Glomerular visceral epithelial cell (primary cell): Measurements from ENCODE around the gene ASPRV1.

ENCODE experiments used
- DNase-seq: peaks from one replicate; pipeline ENCODE4 v3.0.0-alpha.2; 2016; ENCODE audit errors: extremely low spot score

The ASPRV1 gene

GRCh38 chr2:69989009-69989408 is 27.6 kb upstream of the ASPRV1 start:
- DNase-seq, result no peak

GRCh38 chr2:69988086-69988635 is 26.7 kb upstream of the ASPRV1 start:
- no peak for DNase-seq

DNA sequence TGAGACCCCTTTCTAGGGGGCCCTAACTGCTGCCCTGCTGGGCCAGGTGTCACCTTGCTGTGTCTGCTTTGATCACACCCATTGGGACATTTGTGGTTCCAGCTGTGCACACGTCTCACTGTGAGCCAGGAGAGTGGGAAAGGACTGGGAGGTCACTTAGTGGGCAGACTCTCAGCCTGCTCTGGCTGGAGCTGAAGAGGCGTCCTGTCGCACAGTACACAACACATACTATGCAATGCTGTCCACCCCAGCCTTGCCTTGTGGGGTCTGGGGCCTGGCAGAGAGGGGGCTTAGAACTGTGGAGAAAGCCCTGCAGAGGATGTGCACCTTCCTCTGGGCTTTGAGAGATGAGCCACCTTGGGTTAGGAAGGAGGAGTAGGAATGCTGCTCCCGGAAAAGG is 25.3 kb upstream of the ASPRV1 start:
- no peak for DNase-seq

GRCh38 chr2:69985688-69986087 is 24.3 kb upstream of the ASPRV1 start:
- DNase-seq, result no peak

DNA sequence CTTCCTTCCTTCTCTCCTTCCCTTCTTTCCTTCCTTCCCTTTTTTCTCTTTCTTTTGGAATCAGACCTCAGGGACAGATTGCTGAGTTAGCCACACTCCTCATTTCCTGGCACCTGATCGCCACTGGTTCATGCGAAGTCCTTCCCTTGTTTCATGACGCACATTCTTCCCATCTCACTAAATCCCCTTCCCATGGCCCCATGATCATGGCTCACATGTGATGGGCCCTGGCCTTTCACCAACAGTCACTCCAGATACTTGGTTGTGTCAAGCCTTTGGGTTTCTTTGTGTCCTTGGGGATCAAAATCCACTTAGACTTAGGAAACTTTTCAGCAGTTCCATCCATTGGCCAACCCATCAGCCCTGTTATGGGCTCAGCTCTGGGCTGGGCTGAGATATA is 23.8 kb upstream of the ASPRV1 start:
- no peak for DNase-seq

- no peak for DNase-seq
Measured at GRCh38 chr2:69983392-69983966, 22.0 kb upstream of the ASPRV1 start.

- no peak for DNase-seq
Measured at GRCh38 chr2:69979902-69980807, 18.7 kb upstream of the ASPRV1 start.

DNA sequence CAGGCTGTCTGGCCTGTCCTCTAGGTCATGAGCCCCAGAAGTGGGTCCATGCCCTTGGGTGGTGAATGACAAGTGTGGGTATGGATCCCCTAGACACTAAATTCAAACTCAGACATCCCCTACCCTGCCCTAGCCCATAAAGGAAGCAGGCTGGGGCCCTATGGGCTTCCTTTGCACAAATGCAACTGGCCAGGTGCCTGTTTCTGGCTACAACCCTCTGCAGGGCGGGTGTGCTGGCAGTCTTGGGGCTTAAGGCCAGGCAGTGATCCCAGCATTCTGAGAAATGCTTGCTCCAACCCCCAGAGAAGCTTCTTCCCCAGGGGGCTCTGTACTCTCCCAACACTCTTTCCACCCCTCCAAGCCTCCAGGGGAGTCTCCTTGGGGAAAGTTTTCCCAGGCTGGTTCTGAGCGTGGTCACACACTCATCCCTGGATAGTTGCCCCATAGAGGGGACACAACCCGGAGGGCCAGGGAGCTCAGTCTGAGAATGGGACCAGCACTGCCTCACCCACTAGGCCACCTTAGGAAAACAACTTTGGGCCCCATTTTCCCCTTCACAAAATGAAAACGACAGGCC is 16.6 kb upstream of the ASPRV1 start:
- DNase-seq, result no peak

DNA sequence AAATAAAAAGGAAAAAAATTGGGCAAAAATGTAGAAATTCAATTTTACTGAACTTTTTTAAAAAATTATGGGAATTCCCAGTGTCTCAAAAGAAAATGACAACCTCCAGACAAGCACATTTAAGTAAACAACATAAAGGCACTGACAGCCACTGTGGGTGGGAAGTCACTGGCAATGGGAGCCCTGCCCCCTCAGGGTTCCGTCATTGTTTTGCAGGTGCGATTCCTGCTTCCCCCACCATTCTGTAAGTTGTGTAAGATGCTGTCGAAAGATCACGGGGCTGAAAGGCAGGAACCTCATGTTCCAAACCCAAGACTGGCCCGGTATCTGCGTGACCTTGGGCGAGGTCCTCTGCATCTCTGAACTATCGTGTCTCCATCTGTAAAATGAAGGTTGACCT is 15.8 kb upstream of the ASPRV1 start:
- DNase-seq, result no peak

- no peak for DNase-seq
Measured at GRCh38 chr2:69975853-69976462, 14.5 kb upstream of the ASPRV1 start.

DNA sequence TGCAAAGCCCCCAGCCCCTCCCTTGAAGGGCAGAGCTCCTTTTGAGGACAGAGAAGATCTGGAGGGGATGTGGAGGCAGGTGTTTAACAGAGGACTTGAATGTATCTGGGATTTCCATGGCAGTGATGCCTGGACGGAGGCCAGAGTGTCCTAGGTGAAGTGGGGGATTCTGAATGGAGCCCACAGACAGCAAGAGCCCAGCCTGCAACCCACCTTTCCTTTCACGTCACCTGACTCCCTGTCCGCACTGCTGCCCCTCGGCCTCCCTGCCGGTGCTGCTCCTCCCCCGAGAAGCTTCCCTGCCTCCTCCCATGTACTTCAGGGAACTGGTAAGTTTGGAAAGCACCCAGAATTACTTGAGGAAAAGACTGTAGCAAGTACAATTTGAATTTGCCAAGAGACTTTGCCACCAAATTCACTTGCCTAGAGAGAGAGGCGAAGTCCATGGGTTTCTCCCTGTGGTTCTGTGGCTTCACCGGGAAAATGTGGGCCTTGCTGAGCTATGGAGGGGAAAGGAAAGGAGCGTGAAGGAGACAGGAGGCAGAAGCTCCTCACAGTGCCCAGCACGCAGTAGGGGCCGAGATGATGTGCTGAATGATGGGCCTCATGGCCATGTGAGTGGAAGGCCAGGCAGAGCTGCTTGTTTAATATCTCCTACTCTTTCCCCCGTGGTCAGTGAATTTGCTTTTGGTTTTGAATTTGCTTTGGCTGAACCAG is 13.9 kb upstream of the ASPRV1 start:
- DNase-seq, result no peak

DNA sequence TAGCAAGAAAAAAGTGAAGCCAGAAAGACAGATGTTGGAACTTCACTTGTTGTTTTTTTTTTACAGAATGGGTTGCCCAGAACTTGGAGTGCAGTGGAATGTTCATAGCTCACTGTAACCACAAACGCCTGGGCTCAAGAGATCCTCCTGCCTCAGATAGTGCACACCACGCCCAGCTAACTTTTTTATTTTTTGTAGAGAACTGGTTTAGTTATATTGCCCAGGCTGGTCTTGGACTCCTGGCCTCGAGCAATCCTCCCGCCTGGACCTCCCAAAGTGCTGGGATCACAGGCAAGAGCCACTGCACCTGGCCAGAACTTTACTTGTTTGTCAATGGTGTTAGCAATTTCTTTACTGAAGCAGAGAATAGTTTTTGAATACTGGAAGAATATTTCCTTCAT is 11.9 kb upstream of the ASPRV1 start:
- DNase-seq, result peak; percentile 2

- no peak for DNase-seq
Measured at GRCh38 chr2:69972822-69973221, 11.4 kb upstream of the ASPRV1 start.

GRCh38 chr2:69969991-69970390 is 8.6 kb upstream of the ASPRV1 start:
- no peak for DNase-seq

DNA sequence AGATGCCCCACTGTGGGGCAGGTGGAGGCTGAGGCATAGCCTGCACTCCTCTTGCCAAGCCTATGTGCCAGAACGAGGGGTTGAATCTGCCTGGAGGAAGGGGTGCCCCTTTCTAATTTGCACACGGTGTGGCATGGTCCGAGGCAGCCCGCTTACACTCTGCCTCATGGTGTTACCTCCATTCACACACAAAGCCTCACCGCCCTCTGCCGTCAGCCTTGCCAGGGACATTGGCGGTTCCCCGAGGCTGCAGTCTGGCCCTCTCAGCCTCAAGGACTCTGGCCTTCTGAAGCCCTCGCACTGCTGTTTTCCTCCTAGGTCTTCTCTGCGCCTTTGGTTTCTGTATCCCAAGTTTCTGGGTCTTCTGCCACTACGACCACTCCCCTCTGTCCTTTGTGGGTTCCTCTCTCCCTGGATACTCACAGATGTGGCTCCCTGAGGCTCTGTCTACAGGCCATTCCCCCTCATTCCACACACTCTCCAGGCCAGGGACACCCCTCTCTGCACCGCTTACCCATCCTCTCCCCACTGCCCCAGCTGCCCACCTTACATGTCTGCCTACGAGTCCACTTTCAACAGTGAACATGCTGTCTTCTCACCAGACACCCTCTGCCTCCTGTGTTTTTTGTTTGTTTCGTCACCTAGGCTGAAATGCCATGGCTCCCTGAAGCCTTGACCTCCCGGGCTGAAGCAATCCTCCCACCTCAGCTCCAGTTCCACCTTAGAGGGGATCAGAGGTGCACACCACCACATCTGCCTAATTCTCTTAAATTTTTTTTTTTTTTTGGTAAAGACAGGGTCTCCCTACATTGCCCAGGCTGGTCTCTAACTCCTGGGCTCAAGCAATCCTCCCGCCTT is 7.9 kb upstream of the ASPRV1 start:
- DNase-seq, result no peak

DNA sequence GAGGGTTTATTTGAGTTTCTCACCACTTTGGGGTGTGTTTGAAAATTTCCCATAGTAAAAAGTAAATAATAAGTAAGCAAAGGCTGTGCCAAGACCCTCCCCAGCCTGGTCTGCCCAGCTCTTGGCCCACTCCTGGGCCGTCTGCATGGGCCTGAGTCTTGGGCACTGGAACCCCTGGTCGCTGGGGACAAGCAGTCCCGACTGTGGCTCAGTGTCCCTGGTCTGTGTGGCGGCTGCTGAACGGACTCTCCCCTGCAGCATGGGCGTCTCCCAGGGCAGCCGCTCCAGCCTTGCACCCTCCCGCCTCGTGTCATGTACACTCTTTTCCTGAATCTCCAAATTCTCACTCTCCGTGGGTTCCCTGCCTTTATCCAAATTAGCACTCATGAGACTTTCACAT is 7.2 kb upstream of the ASPRV1 start:
- no peak for DNase-seq

DNA sequence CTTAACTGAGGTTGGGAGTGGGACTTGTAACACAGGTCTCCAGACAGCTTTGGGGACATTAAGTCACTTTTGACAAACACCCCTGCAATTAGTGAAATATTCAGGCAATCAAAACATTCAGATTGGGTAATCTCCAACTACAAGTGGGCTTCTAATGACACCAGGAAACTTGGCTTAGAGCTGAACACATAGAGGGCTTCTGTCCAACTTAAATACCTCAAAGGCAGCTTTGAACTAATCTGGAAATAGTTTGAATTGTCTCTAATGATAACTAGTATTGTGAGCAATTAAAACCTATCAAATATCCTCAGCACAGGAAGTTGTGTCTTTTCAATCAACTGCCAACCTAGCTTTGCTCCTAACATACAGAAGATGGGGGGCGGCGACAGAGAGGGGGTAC is 5.1 kb upstream of the ASPRV1 start:
- DNase-seq, result no peak

DNA sequence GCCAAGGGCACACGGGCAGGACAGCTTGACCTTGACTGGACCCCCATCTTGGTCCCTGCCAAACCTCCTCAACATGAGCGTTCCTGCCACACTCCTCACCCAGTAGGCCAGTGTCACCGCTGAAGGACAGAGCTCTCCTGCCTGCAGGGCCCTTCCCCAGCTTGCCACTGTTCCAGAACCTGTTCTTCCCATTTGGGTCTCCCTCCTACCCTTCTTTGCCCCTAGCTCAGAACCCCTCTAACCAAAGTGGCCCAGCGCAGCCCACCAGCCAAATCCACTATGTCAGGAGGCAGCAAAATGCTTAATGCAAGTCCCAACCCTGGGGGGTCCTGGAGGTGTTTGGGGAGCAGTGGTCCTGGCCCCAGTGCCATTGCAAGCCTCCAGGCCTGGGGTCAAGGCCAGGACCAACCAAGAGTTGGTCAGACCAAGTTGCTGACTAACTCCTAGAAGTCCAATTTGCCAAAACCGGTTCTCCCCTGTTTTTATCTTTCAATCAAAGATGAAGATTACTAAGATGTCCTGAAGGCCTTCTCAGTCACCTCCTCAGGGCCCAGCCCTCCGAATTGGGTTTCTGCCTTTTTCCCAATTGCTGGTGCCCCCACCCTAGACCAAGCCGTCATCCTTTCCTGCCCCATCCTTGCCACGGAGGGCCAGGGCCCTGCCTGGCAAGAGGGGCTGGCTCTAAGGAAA is 4.5 kb upstream of the ASPRV1 start:
- no peak for DNase-seq

DNA sequence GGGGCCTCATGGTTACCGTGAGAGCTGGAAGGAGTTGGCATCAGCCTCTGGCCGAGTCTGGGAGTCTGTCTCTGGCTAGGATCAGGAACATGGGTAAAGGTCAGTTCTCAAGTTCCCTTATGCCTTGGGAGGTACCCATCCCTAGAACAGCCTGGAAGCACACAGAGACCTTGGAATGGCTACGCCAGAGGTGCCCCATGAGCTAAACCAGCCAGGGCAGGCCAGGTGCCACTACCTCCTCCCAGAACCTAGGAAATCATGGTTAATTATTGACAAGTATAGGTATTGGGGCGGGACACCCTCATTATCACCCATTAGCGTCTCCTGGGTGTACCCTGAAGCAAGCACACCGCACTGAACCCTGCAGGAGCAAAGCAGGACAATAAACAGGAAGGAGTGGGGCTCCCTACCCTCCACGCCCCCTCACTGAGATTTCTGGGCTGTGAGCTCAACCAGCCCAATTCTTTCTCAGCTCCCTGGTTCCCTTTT is 3.0 kb upstream of the ASPRV1 start:
- no peak for DNase-seq
